ENCODE measurements around the gene GLCE.

DNA sequence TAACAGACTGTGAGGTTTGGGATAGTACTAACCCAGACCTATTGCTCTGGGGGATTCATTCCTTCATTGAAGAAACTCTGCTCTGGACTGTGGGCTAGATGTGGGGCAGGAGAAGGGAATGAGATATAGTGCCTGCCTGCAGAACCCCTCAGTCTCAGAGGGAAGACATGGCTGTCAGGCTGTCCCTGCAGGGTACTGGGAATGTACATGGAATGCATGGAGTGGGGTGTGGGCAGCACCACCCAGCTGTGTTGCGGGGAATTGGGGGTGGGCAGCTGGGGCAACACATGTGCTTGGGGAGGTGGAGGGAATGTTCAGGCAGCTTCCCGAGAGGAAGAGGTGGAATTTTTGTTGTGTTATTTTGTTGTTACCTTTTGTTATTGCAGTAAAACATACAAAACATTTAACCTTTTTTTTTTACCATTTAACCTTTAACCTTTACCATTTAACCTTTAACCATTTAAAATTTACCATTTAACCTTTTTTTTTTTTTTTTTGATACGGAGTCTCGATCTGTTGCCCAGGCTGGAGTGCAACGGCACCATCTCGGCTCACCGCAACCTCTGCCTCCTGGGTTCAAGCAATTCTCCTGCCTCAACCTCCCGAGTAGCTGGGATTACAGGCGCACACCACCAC, 145.6 kb downstream of the GLCE start:
- TF ChIP-seq EZH2 (IDR thresholded peaks at IDR 0.05; ENCODE audit: insufficient read depth, poor library complexity, severe bottlenecking): no peak
- no peak for TF ChIP-seq EZH2phosphoT487 (IDR thresholded peaks at IDR 0.05; ENCODE audit: insufficient read depth, low read depth)

All from GM23248 (cell line).